Renal pelvis (tissue), 4 donors: Measurements from ENCODE around the gene ISM1. TPM values are rescaled to one million over a fixed set of nuclear protein-coding genes. Genes with fewer than 3 reads are reported as not detected.

Source experiments
- DNase-seq: peaks from one replicate; pipeline ENCODE4 v3.0.0-alpha.2; 2013
- polyA plus RNA-seq, 3 donors: library from polyadenylated mRNA; unstranded; fragments of 120-200 nt; gene quantifications; one replicate each; pipeline ENCODE4 v1.2.1, GENCODE V29; 2013; ENCODE audit not compliant: insufficient read length in 3 of 3

ISM1 gene
- polyA plus RNA-seq, 3 donors = 3.3 to 5.4 (median 4.4) TPM

GRCh38 chr20:13341737-13342393 is 120.8 kb downstream of the ISM1 start:
- DNase-seq = no peak

DNA sequence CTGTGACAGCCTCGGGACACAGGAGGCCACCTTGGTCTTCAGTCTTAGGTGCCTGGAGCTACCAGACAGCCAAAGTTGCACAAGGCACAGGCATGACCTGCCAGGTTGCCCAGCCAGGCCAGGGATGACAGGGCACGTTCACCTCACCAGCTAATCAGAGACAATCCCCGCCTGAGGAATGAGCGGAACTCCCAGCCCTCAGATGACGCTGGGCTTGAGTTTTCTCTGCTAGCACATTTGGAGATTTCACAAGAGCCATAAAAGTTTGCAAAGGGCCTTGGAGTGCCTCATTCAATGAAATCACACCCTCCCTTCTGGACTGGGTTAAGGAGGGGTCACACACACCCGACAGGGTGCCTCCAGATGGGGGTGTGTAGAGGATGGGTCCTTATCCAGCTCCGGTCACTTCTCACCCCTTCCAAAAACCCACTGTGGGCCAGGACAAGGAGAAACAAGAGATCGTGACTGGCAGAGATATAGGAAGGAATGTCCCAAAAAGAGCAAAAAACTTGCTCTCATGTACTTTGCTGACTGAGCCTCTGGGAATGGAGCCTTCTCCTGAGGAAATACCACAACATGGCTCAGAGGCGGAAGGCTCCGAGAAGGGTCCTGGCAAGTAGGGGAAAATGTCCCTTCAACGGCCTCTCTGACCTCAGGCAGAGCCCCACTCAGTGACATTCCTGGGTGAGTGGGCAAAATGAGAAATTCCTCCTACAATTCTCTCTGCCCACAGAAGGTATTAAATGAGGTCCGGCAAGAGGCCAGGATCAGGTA is 121.6 kb downstream of the ISM1 start:
- no peak for DNase-seq

- no peak for DNase-seq
Measured at GRCh38 chr20:13344671-13345070, 123.6 kb downstream of the ISM1 start.

GRCh38 chr20:13348311-13349234 is 127.5 kb downstream of the ISM1 start:
- no peak for DNase-seq

DNA sequence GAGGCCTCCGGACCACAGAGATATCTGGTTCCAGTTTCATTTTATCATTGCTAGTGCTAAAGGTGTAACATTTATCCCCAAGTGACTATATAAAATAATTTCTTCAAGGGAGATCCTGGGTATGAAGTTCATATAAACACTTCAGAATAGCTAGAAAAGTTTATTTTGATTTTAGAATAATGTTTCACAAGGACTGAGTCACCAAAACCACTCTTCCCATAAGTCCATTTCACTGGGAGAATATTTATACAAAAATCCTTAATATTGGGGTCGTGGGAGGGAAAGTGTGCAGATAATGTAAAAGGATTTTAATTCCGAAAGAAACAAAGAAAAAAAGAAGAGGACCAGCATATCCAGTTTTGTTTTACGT is 128.1 kb downstream of the ISM1 start:
- DNase-seq = no peak

Other genes with a start within 250 kb of the ISM1 start
- gene SPTLC3, start 212.3 kb upstream of the ISM1 start, polyA plus RNA-seq = 10 to 100 TPM; 16.9 to 25.3 (median 20.7) TPM